Measurements from ENCODE around the gene JPH2.

JPH2 gene

GRCh38 chr20:44120676-44121425 is 66.1 kb downstream of the JPH2 start:
- DNase-seq, result no peak

- DNase-seq, result no peak
These were observed 68.6 kb downstream of the JPH2 start for GRCh38 chr20:44118185-44119033.

GRCh38 chr20:44117296-44118184 is 69.4 kb downstream of the JPH2 start:
- no peak for DNase-seq

GRCh38 chr20:44115762-44116644 is 71.0 kb downstream of the JPH2 start:
- DNase-seq, result no peak

- DNase-seq, result no peak
These were observed 71.8 kb downstream of the JPH2 start for GRCh38 chr20:44115181-44115580.

GRCh38 chr20:44113618-44114376 is 73.2 kb downstream of the JPH2 start:
- DNase-seq, result no peak

- no peak for DNase-seq
These were observed 73.9 kb downstream of the JPH2 start for GRCh38 chr20:44112889-44113617.

- no peak for DNase-seq
These were observed 74.5 kb downstream of the JPH2 start for GRCh38 chr20:44112456-44112855.

- DNase-seq, result no peak
These were observed 75.2 kb downstream of the JPH2 start for GRCh38 chr20:44111712-44112335.

GRCh38 chr20:44110816-44111568 is 76.0 kb downstream of the JPH2 start:
- no peak for DNase-seq

- DNase-seq, result no peak
These were observed 77.0 kb downstream of the JPH2 start for GRCh38 chr20:44109951-44110361.

- DNase-seq, result no peak
These were observed 80.4 kb downstream of the JPH2 start for GRCh38 chr20:44106615-44107014.

- DNase-seq, result no peak
These were observed 82.0 kb downstream of the JPH2 start for GRCh38 chr20:44104798-44105517.

- DNase-seq, result no peak
These were observed 84.4 kb downstream of the JPH2 start for GRCh38 chr20:44102582-44102981.

- DNase-seq, result no peak
These were observed 87.2 kb downstream of the JPH2 start for GRCh38 chr20:44099832-44100231.

- DNase-seq, result no peak
These were observed 88.3 kb downstream of the JPH2 start for GRCh38 chr20:44098657-44099056.

GRCh38 chr20:44098256-44098630 is 88.7 kb downstream of the JPH2 start:
- DNase-seq, result no peak

GRCh38 chr20:44097521-44098255 is 89.3 kb downstream of the JPH2 start:
- DNase-seq, result no peak
